NCI-H146 (cell line): ENCODE results near the gene CYP17A1.
"Not testable (repeated sequence)": the region's sequence is repeated elsewhere in the genome, so short reads cannot be mapped to it uniquely, and the experiment has no call there.

Source experiments
- DNase-seq: peaks from one replicate; lab custom pipeline; 2025; lab: John Stamatoyannopoulos, UW

The CYP17A1 gene

DNA sequence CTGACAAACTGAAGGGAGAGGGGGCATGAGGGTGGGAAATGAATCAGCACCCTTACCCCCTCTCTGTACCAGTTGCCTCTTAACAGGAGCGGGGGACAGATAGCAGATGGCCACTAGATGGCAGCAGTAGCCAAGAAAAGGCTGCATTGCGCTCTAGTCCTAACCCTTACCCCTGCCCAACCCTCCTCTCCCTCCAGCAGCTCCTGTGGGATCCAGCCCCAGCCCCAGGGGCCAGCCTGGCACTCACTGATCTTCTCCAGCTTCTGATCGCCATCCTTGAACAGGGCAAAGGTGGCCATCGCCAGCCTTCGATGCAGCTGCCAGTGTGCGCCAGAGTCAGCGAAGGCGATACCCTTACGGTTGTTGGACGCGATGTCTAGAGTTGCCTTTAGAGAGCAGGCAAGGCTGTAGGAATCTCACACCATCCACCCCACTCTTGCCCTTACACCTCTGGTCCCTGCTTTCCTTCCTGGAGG lies 2.2 kb downstream of the CYP17A1 start:
- peak; percentile 74 for DNase-seq

DNA sequence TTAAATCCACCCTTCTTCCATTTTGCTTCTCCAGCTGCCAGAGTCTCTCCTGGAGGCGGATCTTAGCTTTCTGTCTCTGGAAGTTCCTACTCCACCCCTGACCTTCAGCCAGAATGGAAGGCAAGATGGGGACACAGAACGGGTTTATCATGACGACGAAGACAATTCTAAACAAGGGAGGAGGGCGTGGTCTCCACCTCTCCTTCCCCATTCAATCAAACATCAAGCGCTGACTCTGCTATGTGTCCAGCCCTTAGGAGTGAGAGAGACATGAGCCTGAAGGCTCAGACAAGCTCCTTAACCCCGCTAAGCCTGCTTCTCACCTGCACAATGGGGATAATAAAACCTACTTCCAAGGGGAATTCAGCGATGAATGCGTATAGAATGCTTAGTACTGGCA lies 3.1 kb downstream of the CYP17A1 start:
- DNase-seq: no peak

DNA sequence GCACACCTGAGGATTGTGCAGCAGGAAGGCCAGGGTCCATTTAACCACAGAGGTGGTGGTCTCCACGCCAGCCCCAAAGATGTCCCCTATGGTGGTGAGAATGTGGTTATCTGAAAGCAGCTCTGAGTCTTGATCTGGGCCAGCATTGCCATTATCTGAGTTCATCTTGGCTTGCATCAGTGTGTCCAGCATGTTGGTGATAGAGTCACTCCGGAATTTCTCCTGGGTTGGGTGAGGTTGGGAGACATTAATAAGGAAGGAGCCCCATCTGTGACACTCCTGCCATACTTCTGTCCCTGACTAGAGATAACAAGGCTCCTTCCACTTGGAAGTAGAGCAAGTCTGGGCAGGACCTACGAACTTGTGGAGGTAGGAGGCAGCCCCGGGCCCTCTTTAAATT lies 4.2 kb downstream of the CYP17A1 start:
- no peak for DNase-seq

GRCh38 chr10:102832248-102832647 lies 5.0 kb downstream of the CYP17A1 start:
- DNase-seq: no peak

DNA sequence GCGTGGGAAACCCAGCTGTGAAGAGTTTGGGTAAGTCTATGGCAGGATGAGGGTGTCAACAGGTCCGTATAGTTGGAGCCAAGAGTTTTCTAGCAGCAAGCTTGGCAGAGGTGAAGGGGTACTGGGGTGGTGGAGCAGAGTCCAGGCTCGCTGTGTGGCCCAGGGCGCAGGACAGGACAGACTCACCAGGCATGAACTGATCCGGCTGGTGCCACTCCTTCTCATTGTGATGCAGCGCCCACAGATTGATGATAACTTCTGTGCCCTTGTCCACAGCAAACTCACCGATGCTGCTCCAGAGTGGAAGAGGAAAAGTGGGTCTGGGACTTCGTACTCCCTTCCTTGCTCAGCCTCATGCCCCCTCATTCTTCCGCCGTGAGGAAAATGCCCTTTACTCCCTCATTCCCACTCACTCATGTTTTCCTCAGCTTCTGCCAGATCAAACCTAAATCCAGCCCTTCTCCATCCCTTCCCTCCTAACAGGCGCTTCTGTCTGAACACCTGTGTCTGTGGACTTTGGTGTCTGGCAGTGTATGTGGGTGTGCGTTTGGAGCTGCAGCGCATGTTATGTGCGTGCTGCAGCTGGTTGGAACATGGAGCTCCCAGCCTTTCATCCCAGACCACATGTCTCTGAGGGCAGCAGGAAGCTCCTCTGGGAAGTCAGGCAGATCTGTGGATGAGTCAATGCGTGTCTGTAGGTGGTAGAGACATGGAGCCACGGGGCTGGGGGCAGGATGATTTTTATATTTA lies 5.7 kb downstream of the CYP17A1 start:
- DNase-seq: no peak

DNA sequence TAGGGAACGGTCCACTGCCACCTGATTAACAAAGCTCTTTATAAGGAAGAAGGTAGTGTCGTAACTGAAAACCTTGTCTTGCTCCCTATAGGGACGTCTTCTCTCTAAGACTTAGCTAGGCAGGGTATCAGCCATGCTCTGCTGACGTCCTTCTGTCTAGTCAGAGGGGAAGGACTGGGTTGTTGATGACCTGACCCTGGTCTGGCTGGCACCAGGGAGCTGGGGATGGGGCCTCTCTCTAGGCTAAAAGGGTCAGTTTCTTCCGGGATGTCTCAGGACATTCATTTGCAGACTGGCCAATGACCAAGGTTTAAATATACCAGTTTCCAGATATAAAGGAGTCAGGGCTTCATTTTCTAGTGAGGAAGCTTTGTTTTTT lies 9.6 kb downstream of the CYP17A1 start:
- no peak for DNase-seq

DNA sequence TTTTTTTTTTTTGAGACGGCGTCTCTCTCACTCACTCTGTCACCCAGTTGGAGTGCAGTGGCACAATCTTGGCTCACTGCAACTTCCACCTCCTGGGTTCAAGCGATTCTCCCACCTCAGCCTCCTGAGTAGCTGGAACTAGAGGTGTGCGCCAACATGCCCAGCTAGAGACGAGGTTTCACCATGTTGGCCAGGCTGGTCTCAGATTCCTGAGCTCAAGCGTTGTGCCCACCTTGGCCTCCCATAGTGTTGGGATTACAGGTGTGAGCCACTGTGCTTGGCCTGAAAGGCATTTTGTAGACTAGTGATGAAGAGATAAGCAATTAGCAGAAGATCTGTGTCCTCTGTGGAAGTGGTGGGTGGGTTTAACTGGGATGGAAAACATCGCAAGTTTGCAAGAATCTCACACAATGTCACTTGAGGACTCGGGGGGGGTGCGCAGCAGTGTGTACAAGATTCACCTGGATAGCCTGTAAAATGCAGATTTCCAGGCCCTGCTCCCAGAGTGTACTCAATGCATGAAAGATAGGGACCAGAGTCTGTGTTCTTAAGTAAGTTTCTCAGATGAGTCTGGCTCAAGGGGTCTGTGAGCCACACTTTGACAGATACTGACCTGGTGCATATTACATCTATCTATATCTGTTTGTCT lies 10.9 kb downstream of the CYP17A1 start:
- DNase-seq: no peak

DNA sequence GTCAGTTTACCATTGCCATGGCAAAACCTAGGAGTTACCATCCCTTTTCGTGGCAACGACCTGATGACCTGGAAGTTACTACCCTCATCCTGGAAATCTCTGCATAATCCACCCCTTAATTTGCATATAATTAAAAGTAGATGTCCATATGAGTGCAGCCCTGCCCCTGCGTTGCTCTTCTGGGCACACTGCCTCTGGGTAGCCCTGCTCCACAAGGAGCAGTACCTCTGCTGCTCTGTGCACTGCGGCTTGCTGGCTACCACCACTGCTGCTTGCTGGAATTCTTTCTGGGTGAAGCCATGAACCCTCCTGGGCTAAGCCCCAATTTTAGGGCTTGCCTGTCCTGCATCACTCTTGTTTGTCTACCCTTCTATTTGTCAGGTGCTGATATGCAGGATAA lies 12.5 kb downstream of the CYP17A1 start:
- DNase-seq: no peak

- DNase-seq: no peak
These were observed 15.0 kb downstream of the CYP17A1 start for GRCh38 chr10:102822222-102822621.

DNA sequence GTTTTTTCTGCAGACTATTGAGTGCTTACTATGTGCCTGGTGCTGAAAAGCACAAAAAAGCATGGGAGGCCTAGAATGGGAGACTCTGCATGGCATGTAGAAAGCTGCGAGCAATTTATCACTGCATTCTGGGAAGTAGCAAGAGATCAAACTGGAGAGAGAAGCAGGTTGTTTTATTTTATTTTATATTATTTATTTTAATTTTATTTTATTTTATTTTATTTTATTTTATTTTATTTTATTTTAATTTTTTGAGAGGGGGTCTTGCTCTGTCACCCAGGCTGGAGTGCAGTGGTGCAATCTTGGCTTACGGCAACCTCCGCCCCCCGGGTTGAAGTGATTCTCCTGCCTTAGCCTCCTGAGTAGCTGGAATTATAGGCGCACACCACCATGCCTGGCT lies 17.2 kb downstream of the CYP17A1 start:
- not testable (repeated sequence) for DNase-seq

GRCh38 chr10:102819054-102819453 lies 18.2 kb downstream of the CYP17A1 start:
- DNase-seq: no peak

DNA sequence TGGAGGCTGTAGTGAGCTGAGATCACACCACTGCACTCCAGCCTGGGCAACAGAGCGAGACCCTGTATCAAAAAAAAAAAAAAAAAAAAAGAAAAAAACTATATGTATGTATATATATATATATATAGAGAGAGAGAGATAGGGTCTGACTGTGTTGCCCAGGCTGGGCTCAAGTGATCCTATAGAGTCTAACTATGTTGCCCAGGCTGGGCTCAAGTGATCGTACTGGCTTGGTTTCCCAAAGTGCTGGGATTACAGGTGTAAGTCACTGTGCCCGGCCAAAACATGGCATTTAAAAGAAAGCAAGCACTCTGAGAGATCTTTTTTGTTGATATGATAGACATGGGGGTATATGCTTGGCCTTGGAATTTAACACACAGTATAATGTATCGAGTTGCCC lies 20.0 kb downstream of the CYP17A1 start:
- no peak for DNase-seq

- DNase-seq: no peak
These were observed 21.2 kb downstream of the CYP17A1 start for GRCh38 chr10:102815790-102816549.

DNA sequence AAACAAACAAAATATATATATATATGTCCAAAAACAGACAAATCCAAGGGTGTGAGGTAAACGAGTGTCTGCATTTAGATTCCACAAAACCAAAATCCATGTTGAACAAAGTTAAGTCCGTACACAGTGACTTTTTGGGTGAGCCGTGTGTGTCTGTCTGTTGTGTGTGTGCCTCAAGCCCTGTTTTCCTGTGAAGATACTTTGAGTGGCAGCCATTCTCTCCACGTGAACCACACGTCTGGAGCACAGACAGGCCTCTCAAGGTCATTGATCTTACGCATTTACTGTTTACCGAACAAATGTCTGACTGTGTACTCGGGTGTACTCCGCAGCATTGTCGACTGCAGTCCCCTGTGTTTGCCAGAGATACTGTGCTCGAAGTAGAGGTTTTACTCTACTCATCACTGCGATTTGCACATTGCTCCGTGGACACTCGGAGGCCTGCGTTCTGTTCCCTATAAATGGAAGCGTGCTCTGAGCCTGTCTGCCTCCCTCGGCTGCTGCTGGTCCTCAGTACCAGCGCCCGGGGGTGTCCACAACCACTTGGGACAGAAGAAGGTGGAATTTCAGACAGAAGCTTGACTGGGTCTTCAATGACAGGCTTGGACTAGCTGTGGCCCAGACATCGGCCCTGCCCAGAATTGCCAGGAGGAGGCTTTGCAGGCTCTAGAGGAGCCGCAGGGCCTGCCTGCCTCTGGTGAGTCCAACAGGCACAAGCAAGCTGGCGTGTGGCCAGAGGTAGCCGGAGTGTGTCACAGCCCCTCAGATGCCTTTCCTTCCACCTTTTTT lies 22.1 kb downstream of the CYP17A1 start:
- no peak for DNase-seq

- no peak for DNase-seq
These were observed 22.8 kb downstream of the CYP17A1 start for GRCh38 chr10:102814453-102814871.

DNA sequence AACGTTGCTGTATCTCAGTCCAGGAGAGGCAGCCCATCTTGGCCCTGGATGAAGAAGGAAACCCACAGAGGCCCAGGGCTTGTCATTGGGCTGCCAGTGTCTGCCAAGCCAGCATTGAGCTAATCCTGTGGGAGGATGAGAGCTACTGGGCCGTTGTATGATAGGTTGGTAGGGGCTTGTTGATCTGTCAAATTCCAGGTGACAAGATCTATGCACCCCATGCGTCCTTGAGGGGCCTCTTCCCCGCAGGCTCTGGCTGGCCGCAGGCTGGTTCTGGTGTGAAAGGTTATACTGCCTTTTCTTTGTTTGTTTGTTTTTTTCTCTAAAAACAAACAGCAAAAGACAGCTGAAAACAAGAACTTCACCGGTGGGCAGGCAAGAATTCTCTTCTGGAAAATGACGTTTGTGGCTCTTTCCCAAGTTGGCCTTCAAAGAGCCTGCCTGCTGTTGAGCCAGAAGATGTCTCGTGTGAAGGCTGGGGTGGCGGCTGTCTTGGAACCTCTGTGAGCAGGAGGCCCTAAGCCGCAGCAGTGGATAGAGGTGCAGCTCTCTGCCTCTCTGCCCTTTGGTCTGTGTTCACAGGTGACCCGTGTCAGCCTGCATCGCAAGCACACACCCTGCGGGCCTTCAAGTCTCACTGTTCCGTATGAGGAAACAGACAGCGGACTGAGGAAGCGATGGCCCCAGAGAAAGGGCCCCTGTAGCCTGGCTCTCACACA lies 23.3 kb downstream of the CYP17A1 start:
- DNase-seq: no peak

- DNase-seq: no peak
These were observed 24.1 kb downstream of the CYP17A1 start for GRCh38 chr10:102813017-102813541.

DNA sequence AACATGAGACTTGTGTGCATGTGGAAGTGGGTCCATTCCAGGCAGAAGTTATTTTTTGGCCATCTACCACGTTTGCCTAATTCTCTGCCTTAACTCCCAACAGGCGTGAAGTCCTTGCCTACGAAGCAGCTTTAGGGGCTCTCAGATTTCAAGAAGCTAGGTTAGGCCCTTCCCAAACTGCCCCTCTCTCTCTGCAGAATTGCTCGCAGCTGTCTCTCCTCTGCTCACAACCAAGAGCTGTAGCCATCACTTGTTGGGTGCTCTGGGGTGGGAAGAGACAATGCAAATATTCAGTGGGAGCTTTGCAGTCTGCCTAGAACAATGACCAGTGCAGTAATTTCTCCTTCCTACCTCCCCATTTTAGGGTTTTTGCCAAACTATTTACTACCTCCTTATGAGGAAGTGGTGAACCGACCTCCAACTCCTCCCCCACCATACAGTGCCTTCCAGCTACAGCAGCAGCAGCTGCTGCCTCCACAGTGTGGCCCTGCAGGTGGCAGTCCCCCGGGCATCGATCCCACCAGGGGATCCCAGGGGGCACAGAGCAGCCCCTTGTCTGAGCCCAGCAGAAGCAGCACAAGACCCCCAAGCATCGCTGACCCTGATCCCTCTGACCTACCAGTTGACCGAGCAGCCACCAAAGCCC lies 24.9 kb downstream of the CYP17A1 start:
- DNase-seq: no peak

- DNase-seq: no peak
These were observed 25.9 kb downstream of the CYP17A1 start for GRCh38 chr10:102811346-102811745.

DNA sequence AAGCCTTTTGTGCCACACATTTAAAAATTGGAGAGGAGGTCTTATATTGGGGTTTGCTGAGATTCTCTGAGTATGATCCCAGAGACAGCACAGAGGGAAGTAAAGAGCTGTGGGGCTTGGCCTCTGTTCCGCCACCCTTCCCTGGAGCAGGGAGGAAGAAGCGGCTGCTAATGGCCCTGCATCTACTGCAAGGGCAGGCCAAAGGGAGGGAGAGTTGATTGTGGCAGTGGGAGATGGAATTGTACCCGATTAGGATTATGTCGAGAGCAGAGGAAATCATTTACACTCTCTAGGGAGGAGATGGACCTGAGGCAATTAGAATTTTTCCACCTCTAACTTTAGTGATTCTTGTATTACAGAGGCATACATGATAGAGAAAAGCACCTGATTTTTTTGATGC lies 28.8 kb downstream of the CYP17A1 start:
- DNase-seq: no peak
